Chondrocyte (in vitro differentiated cells): ENCODE measurements around the gene UBTD1. TPM values are rescaled to one million over a fixed set of nuclear protein-coding genes. Genes with fewer than 3 reads are reported as not detected.

Experiments
- DNase-seq: peaks from one replicate; pipeline ENCODE4 v3.0.0; 2021; ENCODE audit warnings: mixed read lengths, low spot score
- H3K27ac Mint-ChIP-seq: one replicate; pipeline ENCODE4 v1.8.0; 2021; ENCODE audit warnings: mild to moderate bottlenecking, moderate library complexity, mixed read lengths; ENCODE audit not compliant: unreplicated experiment
- H3K27me3 Mint-ChIP-seq: 2 replicates; pipeline ENCODE4 v1.8.0; 2021; ENCODE audit warnings: low read depth, mixed read lengths
- H3K36me3 Mint-ChIP-seq: 2 replicates; pipeline ENCODE4 v1.8.0; 2021; ENCODE audit warnings: low read depth, mixed read lengths
- H3K4me1 Mint-ChIP-seq: 2 replicates; pipeline ENCODE4 v1.8.0; 2021; ENCODE audit warnings: low read depth, mild to moderate bottlenecking, mixed read lengths
- H3K4me3 Mint-ChIP-seq: one replicate; pipeline ENCODE4 v1.8.0; 2021; ENCODE audit warnings: mild to moderate bottlenecking, moderate library complexity, mixed read lengths; ENCODE audit not compliant: unreplicated experiment
- H3K9me3 Mint-ChIP-seq: 2 replicates; pipeline ENCODE4 v1.8.0; 2021; ENCODE audit warnings: low read depth, mixed read lengths
- total RNA-seq: library from RNA; stranded (reverse); gene quantifications from 3 replicates; pipeline ENCODE4 v1.2.1, GENCODE V29; 2021
- TF ChIP-seq, protein P1 (sequence below): fragments of 200-600 bp; sonication (generic); IDR thresholded peaks from 2 replicates; pipeline ENCODE4 v1.5.0; 2021; ENCODE audit warnings: antibody characterized with exemption, mild to moderate bottlenecking, moderate library complexity

The UBTD1 gene
- total RNA-seq, 1 donor from 2014 or later = 38.2 TPM

DNA sequence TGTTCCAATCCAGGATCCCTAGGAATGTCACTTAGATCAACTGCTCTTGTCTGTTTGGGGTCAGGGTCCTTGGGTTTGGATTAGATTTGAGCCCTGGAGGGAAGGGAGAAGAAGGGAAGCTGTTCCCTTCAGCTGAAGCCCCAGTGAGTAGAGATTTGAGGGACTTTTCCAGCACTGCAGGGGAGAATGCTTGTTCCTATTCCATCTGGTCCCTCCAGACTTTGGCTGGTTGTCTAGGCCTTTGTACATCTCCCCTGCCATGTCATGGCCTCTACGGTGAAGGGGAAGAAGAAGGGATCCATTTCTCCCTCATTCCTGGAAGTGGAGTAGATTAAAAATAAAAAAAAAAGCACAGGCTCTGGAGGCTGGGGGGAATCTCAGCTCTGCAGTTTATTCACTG, 101.9 kb downstream of the UBTD1 start:
- Mint-ChIP-seq H3K27me3 (no peaks in the 10 kb centered on the region), H3K9me3 (no peaks in the 10 kb centered on the region), H3K4me3 (no peak overlapping the region), H3K36me3 (no peaks in the 10 kb centered on the region), H3K27ac (no peak overlapping the region), H3K4me1 (peaks cover 26% of the 10 kb centered on the region)
- DNase-seq = no peak
- TF ChIP-seq, protein P1, sequence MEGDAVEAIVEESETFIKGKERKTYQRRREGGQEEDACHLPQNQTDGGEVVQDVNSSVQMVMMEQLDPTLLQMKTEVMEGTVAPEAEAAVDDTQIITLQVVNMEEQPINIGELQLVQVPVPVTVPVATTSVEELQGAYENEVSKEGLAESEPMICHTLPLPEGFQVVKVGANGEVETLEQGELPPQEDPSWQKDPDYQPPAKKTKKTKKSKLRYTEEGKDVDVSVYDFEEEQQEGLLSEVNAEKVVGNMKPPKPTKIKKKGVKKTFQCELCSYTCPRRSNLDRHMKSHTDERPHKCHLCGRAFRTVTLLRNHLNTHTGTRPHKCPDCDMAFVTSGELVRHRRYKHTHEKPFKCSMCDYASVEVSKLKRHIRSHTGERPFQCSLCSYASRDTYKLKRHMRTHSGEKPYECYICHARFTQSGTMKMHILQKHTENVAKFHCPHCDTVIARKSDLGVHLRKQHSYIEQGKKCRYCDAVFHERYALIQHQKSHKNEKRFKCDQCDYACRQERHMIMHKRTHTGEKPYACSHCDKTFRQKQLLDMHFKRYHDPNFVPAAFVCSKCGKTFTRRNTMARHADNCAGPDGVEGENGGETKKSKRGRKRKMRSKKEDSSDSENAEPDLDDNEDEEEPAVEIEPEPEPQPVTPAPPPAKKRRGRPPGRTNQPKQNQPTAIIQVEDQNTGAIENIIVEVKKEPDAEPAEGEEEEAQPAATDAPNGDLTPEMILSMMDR = no peak

DNA sequence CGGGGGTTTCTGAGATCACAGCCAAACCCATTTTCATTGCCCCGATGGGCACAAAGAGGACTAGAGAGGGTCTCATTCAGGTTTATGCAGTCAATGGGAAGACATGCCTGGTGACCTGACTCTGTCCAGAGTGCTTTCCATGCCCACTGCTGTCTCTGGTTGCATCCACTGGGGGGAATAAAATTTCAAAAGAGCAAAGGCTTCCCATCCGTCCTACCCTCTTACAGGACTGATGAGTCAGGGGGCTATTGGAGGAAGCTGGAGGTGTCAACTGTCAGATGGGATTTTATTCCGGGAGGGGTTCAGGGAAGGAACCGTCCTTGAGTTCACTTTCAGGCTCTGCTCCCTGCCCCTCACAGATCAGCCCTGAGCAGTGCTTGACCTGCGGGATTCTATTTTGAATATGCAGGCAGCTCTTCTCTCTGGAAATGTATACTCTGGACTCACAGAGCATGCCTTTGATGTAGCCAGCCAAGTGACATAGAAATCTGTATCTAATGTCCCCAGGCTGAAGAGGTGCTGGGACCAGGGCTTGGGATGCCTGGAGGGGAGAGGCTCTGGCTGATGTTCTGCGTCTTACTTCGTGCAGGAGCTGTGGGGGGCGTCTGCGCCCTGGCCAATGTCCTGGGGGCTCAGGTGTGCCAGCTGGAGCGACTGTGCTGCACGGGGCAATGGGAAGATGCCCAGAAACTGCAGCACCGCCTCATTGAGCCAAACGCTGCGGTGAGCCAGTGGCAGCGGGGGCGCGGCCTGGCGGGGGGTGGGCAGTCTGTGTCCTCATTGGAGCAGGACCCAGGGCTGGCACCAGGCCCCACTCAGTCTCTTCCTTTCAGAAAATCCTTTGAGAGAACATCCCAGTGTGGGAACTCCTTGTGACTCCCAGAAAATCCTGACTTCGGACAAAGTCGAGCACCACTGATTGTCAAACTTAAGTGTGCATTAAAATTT, 102.8 kb downstream of the UBTD1 start:
- no peaks in the 10 kb centered on the region for H3K9me3 Mint-ChIP-seq
- peaks cover 17% of the 10 kb centered on the region for H3K4me1 Mint-ChIP-seq
- no peak for DNase-seq
- no peak overlapping the region for H3K27ac Mint-ChIP-seq
- no peaks in the 10 kb centered on the region for H3K36me3 Mint-ChIP-seq
- H3K4me3 Mint-ChIP-seq = no peak overlapping the region
- H3K27me3 Mint-ChIP-seq = no peaks in the 10 kb centered on the region
- TF ChIP-seq, protein P1 = no peak

DNA sequence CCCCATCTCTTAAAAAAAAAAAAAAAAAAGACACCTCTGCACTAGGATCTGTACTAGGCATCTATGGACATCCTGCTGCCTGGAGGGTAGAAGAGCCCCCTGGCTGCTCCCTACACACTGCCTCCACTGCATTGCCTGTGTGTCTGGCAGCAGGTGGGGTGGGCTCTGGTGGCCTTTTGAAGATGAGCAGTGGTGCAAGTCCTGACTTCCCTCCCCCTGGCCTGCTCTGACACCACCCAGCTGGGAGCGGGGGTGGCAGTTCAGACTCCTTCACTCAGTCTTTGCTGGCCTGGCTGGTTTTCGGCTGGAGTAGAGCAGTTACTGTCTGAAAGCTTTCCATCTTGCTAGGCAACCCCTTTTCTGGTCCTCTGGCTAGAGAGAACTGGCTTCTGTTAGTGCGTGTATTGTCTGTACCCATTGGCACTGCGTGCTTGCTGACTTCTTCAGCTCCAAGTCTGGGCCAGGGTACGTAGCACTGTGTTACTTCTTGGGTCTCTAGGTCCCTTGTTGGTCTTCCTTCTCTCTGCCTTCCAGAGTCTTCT, 108.4 kb downstream of the UBTD1 start:
- peak; percentile 61 for DNase-seq
- no peak overlapping the region for H3K27ac Mint-ChIP-seq
- TF ChIP-seq, protein P1 = no peak
- no peak overlapping the region for H3K4me3 Mint-ChIP-seq
- H3K9me3 Mint-ChIP-seq = no peaks in the 10 kb centered on the region
- no peaks in the 10 kb centered on the region for H3K36me3 Mint-ChIP-seq
- peaks cover 22% of the 10 kb centered on the region for H3K4me1 Mint-ChIP-seq
- H3K27me3 Mint-ChIP-seq = no peaks in the 10 kb centered on the region

DNA sequence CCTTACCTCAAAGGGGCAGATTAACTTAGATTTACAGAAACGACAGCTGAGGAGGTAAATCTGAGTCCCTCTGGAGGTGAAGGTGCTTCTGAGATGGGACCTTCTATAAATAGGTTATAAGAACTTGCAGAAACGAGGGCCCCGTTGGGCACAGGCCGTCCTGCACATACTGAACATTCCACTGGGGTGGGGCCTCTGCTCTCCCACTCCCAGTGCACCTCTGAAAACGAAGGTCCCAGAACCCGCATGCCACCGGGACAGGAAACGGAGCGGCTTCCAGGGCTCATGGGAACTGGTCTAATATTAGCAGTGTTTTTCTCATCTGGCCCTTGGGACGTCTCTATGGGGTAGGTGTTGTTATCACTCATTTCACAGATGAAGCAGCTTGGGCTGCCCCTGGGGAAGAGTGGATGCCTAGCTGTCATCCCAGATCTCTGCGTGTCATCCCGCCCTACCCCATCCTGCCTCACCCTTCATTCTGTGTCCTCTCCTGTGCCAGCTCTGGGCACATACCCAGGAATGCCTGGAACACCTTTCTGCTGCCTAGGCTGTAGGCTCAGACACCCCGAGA, 110.4 kb downstream of the UBTD1 start:
- TF ChIP-seq, protein P1 = no peak
- Mint-ChIP-seq H3K9me3 (no peaks in the 10 kb centered on the region), H3K4me1 (peaks cover 26% of the 10 kb centered on the region), H3K27ac (peak overlapping the region; percentile 74), H3K36me3 (no peaks in the 10 kb centered on the region), H3K4me3 (peak overlapping the region; percentile 5), H3K27me3 (no peaks in the 10 kb centered on the region)
- DNase-seq = peak; percentile 47

DNA sequence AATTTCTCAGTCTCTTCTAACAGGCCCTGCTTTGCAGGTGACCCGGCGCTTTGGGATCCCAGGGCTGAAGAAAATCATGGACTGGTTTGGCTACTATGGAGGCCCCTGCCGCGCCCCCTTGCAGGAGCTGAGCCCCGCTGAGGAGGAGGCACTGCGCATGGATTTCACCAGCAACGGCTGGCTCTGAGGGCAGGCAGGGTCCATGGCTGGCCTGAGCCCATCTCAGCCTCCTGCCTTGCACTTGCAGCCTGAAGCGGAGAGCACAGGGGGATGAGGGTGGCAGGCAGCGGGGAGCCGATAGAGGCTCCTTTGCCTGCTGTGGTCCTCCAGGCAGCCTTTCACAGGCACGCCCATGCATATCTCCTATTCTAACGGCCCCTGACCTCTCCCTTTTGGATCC, 112.7 kb downstream of the UBTD1 start:
- Mint-ChIP-seq H3K27me3 (no peaks in the 10 kb centered on the region), H3K36me3 (peaks cover 2% of the 10 kb centered on the region)
- TF ChIP-seq, protein P1 = no peak

More for the DNA sequence above, 112.7 kb downstream of the UBTD1 start:
- H3K4me1 Mint-ChIP-seq = peaks cover 26% of the 10 kb centered on the region
- DNase-seq = no peak
- H3K27ac Mint-ChIP-seq = no peak overlapping the region
- H3K9me3 Mint-ChIP-seq = no peaks in the 10 kb centered on the region
- H3K4me3 Mint-ChIP-seq = no peak overlapping the region
